Measurements from ENCODE around the gene RPS18. TPM values are rescaled to one million over a fixed set of nuclear protein-coding genes. Genes with fewer than 3 reads are reported as not detected.

Gene RPS18
- total RNA-seq, 6 donors from 2014 or later, result 535 to 2,038 (median 1,627) TPM

GRCh38 chr6:33237741-33238140 lies 34.1 kb upstream of the RPS18 start:
- no peak for ATAC-seq (ENCODE audit: low FRiP score in 2 of 2)
- Histone ChIP-seq H3K9me3 (no peaks in the 10 kb centered on the region), H3K36me3 (no peaks in the 10 kb centered on the region), H3K4me1 (no peaks in the 10 kb centered on the region), H3K27me3 (no peaks in the 10 kb centered on the region), H3K27ac (no peak overlapping the region), H3K4me3 (no peak overlapping the region)
- 81 to 93% methylated on average over 2 of the region's 2 CpGs for WGBS, 2 donors
- TF ChIP-seq POLR2AphosphoS5 (IDR thresholded peaks at IDR 0.05) (no peak), CTCF (IDR thresholded peaks at IDR 0.05) (no peak), POLR2A (IDR thresholded peaks at IDR 0.05) (no peak), EP300 (IDR thresholded peaks at IDR 0.05) (no peak)
- DNase-seq, result no peak

- Histone ChIP-seq H3K4me1 (no peaks in the 10 kb centered on the region), H3K27ac (no peak overlapping the region), H3K4me3 (no peak overlapping the region), H3K27me3 (no peaks in the 10 kb centered on the region), H3K36me3 (no peaks in the 10 kb centered on the region), H3K9me3 (no peaks in the 10 kb centered on the region)
- ATAC-seq (ENCODE audit: low FRiP score in 2 of 2) (no peak), DNase-seq (no peak)
- 55 to 65% methylated on average over 3 of the region's 3 CpGs for WGBS, 2 donors
- TF ChIP-seq EP300 (IDR thresholded peaks at IDR 0.05) (no peak), POLR2AphosphoS5 (IDR thresholded peaks at IDR 0.05) (no peak), POLR2A (IDR thresholded peaks at IDR 0.05) (no peak), CTCF (IDR thresholded peaks at IDR 0.05) (no peak)
These were observed 29.9 kb upstream of the RPS18 start for GRCh38 chr6:33241968-33242367.

- DNase-seq, result no peak
- H3K9me3 ChIP-seq, result no peaks in the 10 kb centered on the region
- no peaks in the 10 kb centered on the region for H3K36me3 ChIP-seq
- WGBS, 2 donors, result 45 to 54% methylated on average over 1 of the region's 1 CpG
- H3K4me1 ChIP-seq, result peaks cover 7 to 8% (median 7%) of the 10 kb centered on the region in 4 donors
- no peaks in the 10 kb centered on the region for H3K27me3 ChIP-seq
- TF ChIP-seq POLR2A (IDR thresholded peaks at IDR 0.05) (no peak), EP300 (IDR thresholded peaks at IDR 0.05) (no peak), POLR2AphosphoS5 (IDR thresholded peaks at IDR 0.05) (no peak), CTCF (IDR thresholded peaks at IDR 0.05) (no peak)
- H3K27ac ChIP-seq, result no peak overlapping the region
- no peak for ATAC-seq (ENCODE audit: low FRiP score in 2 of 2)
- H3K4me3 ChIP-seq, result no peak overlapping the region
These were observed 28.4 kb upstream of the RPS18 start for GRCh38 chr6:33243476-33243875.

GRCh38 chr6:33247977-33248642 lies 23.8 kb upstream of the RPS18 start:
- TF ChIP-seq CTCF (IDR thresholded peaks at IDR 0.05) (peak; percentile 93 to 97 (median 96)), POLR2AphosphoS5 (IDR thresholded peaks at IDR 0.05) (peak in 1 of 2 donors; percentile 19), POLR2A (IDR thresholded peaks at IDR 0.05) (no peak)
- peak overlapping the region; percentile 88 to 97 (median 93) for H3K27ac ChIP-seq
- 7 to 8% methylated on average over 21 to 28 of the region's 28 CpGs for WGBS, 2 donors
- peak overlapping the region; percentile 11 to 57 (median 46) for H3K4me3 ChIP-seq
- peak; percentile 86 to 89 for DNase-seq
- peaks cover 23 to 30% (median 25%) of the 10 kb centered on the region in 4 donors for H3K4me1 ChIP-seq
- ATAC-seq (ENCODE audit: low FRiP score in 2 of 2), result peak; percentile 93 to 94
- peaks cover 0 to 3% (median 0%) of the 10 kb centered on the region in 4 donors for H3K36me3 ChIP-seq
- no peaks in the 10 kb centered on the region for H3K27me3 ChIP-seq
- no peaks in the 10 kb centered on the region for H3K9me3 ChIP-seq

GRCh38 chr6:33248643-33248931 lies 23.3 kb upstream of the RPS18 start:
- WGBS, 2 donors, result 2% methylated on average over 8 to 18 of the region's 18 CpGs
- DNase-seq, result no peak
- Histone ChIP-seq H3K4me3 (peak overlapping the region; percentile 11 to 57 (median 46)), H3K36me3 (peaks cover 0 to 3% (median 0%) of the 10 kb centered on the region in 4 donors), H3K27me3 (no peaks in the 10 kb centered on the region), H3K9me3 (no peaks in the 10 kb centered on the region), H3K4me1 (peaks cover 23 to 30% (median 25%) of the 10 kb centered on the region in 4 donors), H3K27ac (peak overlapping the region; percentile 88 to 97 (median 93))
- TF ChIP-seq POLR2AphosphoS5 (IDR thresholded peaks at IDR 0.05) (no peak), CTCF (IDR thresholded peaks at IDR 0.05) (peak in 1 of 6 experiments; percentile 13)
- peak; percentile 20 to 23 for ATAC-seq (ENCODE audit: low FRiP score in 2 of 2)
